IMR-90 (cell line): Measurements from ENCODE around the gene NR6A1. TPM values are rescaled to one million over a fixed set of nuclear protein-coding genes. Genes with fewer than 3 reads are reported as not detected.

Source experiments
- ATAC-seq: fragments of 200-7000 bp; cut with Tn5 transposase; 2 replicates; pipeline ENCODE4 v1.9.1; 2020; ENCODE audit warnings: low read depth, mild to moderate bottlenecking, moderate library complexity
- BruUV-seq: library from RNA; stranded (reverse); fragments of 400-500 nt; replicated peaks from 2 replicates; lab custom pipeline; 2021; lab: Mats Ljungman, UMichigan
- CTCF ChIA-PET: fragments of 300-600 bp; formaldehyde crosslinking; extraction: SDS; loops from one replicate; lab custom pipeline; 2021; ENCODE audit warnings: antibody characterized with exemption; lab: Yijun Ruan, JAX
- POLR2A ChIA-PET: fragments of 300-600 bp; sonication (Branson Sonifier 250); formaldehyde crosslinking; loops from one replicate; lab custom pipeline; 2022; ENCODE audit warnings: antibody characterized with exemption; ENCODE audit not compliant: unreplicated experiment; lab: Charles Lee
- DNase-seq: peaks from one replicate; pipeline ENCODE4 v3.0.0; 2013
- H2AFZ ChIP-seq: replicated peaks from 2 replicates; pipeline ENCODE3; 2013; ENCODE audit warnings: low read length, mild to moderate bottlenecking; ENCODE audit not compliant: poor library complexity
- H2AK5ac ChIP-seq: 2 replicates; pipeline ENCODE4 v1.6.1; 2013; ENCODE audit warnings: low read depth, low read length, inconsistent platforms
- H2AK9ac ChIP-seq: replicated peaks from 2 replicates; pipeline ENCODE3; 2013; ENCODE audit warnings: mild to moderate bottlenecking, low read depth, low read length, moderate library complexity; ENCODE audit not compliant: poor library complexity
- H2BK120ac ChIP-seq: 2 replicates; pipeline ENCODE4 v1.6.1; 2013; ENCODE audit warnings: low read depth, low read length, inconsistent platforms
- H2BK15ac ChIP-seq: 3 replicates; pipeline ENCODE4 v1.6.1; 2013; ENCODE audit warnings: low read depth, low read length, inconsistent platforms
- H2BK20ac ChIP-seq: 2 replicates; pipeline ENCODE4 v1.6.1; 2013; ENCODE audit warnings: low read depth, mild to moderate bottlenecking, inconsistent platforms, low read length, moderate library complexity
- H2BK5ac ChIP-seq: 2 replicates; pipeline ENCODE4 v1.6.1; 2013; ENCODE audit warnings: mild to moderate bottlenecking, low read depth, low read length, inconsistent platforms; ENCODE audit not compliant: poor library complexity, severe bottlenecking
- H3K14ac ChIP-seq: replicated peaks from 2 replicates; pipeline ENCODE4 v1.6.1; 2013; ENCODE audit warnings: low read depth, low read length, inconsistent platforms
- H3K18ac ChIP-seq: 2 replicates; pipeline ENCODE4 v1.6.1; 2013; ENCODE audit warnings: low read depth, low read length, control low read depth
- H3K23ac ChIP-seq: 2 replicates; pipeline ENCODE4 v1.6.1; 2013; ENCODE audit warnings: low read depth, low read length, inconsistent platforms
- H3K27ac ChIP-seq: 2 replicates; pipeline ENCODE4 v1.5.1; 2013; ENCODE audit warnings: mild to moderate bottlenecking, control low read depth, low read length; ENCODE audit not compliant: insufficient read depth
- H3K27me3 ChIP-seq: 2 replicates; pipeline ENCODE4 v1.6.1; 2013; ENCODE audit warnings: low read length; ENCODE audit not compliant: control insufficient read depth, insufficient read depth
- H3K36me3 ChIP-seq: 2 replicates; pipeline ENCODE4 v1.6.1; 2013; ENCODE audit warnings: low read length, mixed read lengths; ENCODE audit not compliant: control insufficient read depth, insufficient read depth
- H3K4ac ChIP-seq: 2 replicates; pipeline ENCODE4 v1.6.1; 2013; ENCODE audit warnings: low read depth, low read length, inconsistent platforms
- H3K4me1 ChIP-seq: 2 replicates; pipeline ENCODE4 v1.6.1; 2013; ENCODE audit warnings: low read length, mixed read lengths; ENCODE audit not compliant: control insufficient read depth, insufficient read depth
- H3K4me2 ChIP-seq: 2 replicates; pipeline ENCODE4 v1.6.1; 2013; ENCODE audit warnings: low read depth, mild to moderate bottlenecking, control low read depth, low read length, moderate library complexity
- H3K4me3 ChIP-seq: 2 replicates; pipeline ENCODE4 v1.5.1; 2013; ENCODE audit warnings: low read depth, mild to moderate bottlenecking, control low read depth, low read length, moderate library complexity; ENCODE audit not compliant: insufficient read depth
- H3K56ac ChIP-seq: 2 replicates; pipeline ENCODE4 v1.6.1; 2013; ENCODE audit warnings: low read length, inconsistent platforms; ENCODE audit not compliant: insufficient read depth; ENCODE audit errors: extremely low read depth
- H3K79me1 ChIP-seq, 2 experiments: 2 replicates each; pipeline ENCODE4 v1.6.1; 2013; ENCODE audit warnings: low read length in 2 of 2, inconsistent platforms in 1 of 2, low read depth in 1 of 2
- H3K9ac ChIP-seq: 2 replicates; pipeline ENCODE4 v1.6.1; 2013; ENCODE audit warnings: low read depth, low read length, control low read depth
- H3K9me1 ChIP-seq: 2 replicates; pipeline ENCODE4 v1.6.1; 2013; ENCODE audit warnings: low read length, inconsistent platforms; ENCODE audit not compliant: insufficient read depth
- H3K9me3 ChIP-seq: 2 replicates; pipeline ENCODE4 v1.6.1; 2013; ENCODE audit warnings: low read length; ENCODE audit not compliant: control insufficient read depth, insufficient read depth
- H4K20me1 ChIP-seq: 2 replicates; pipeline ENCODE4 v1.6.1; 2013; ENCODE audit warnings: low read length, inconsistent platforms; ENCODE audit not compliant: insufficient read depth
- H4K5ac ChIP-seq: 2 replicates; pipeline ENCODE4 v1.6.1; 2013; ENCODE audit warnings: mild to moderate bottlenecking, low read depth, low read length, control low read depth
- H4K8ac ChIP-seq, 2 experiments: 2 replicates each; pipeline ENCODE4 v1.6.1; 2013; ENCODE audit warnings: low read depth in 2 of 2, low read length in 2 of 2, control low read depth in 1 of 2, inconsistent platforms in 1 of 2
- H4K91ac ChIP-seq: 2 replicates; pipeline ENCODE4 v1.6.1; 2013; ENCODE audit warnings: low read depth, low read length, inconsistent platforms; ENCODE audit not compliant: insufficient read depth
- BHLHE40 ChIP-seq: fragments of 150-350 bp; IDR thresholded peaks from 2 replicates; pipeline ENCODE4 v1.6.1; 2016; ENCODE audit warnings: mild to moderate bottlenecking, low read depth, low read length
- CEBPB ChIP-seq: IDR thresholded peaks from 2 replicates; pipeline ENCODE4 v1.6.1; 2012; ENCODE audit warnings: low read depth, low read length, improper control_type of control experiment
- CHD1 ChIP-seq: IDR thresholded peaks from 2 replicates; pipeline ENCODE4 v1.6.1; 2012; ENCODE audit warnings: low read depth, low read length, improper control_type of control experiment
- FOS ChIP-seq: fragments of 150-350 bp; IDR thresholded peaks from 2 replicates; pipeline ENCODE4 v1.6.1; 2016; ENCODE audit warnings: low read depth, low read length
- MAZ ChIP-seq: IDR thresholded peaks from 2 replicates; pipeline ENCODE4 v1.6.1; 2012; ENCODE audit warnings: low read depth, mild to moderate bottlenecking, low read length, improper control_type of control experiment, moderate library complexity, borderline replicate concordance
- MXI1 ChIP-seq: IDR thresholded peaks from 2 replicates; pipeline ENCODE4 v1.6.1; 2012; ENCODE audit warnings: low read depth, mild to moderate bottlenecking, low read length, moderate library complexity, borderline replicate concordance
- POLR2A ChIP-seq: IDR thresholded peaks from 2 replicates; pipeline ENCODE4 v1.6.1; 2012; ENCODE audit warnings: mild to moderate bottlenecking, low read depth, low read length
- RCOR1 ChIP-seq: IDR thresholded peaks from 2 replicates; pipeline ENCODE4 v1.6.1; 2012; ENCODE audit warnings: mild to moderate bottlenecking, low read length, improper control_type of control experiment; ENCODE audit not compliant: insufficient replicate concordance
- RFX5 ChIP-seq: IDR thresholded peaks from 2 replicates; pipeline ENCODE4 v1.8.0; 2012; ENCODE audit warnings: low read depth, mild to moderate bottlenecking, low read length, moderate library complexity
- SMC3 ChIP-seq: fragments of 150-350 bp; IDR thresholded peaks from 2 replicates; pipeline ENCODE4 v1.6.1; 2016; ENCODE audit warnings: low read depth, mild to moderate bottlenecking, antibody characterized with exemption, low read length, moderate library complexity
- WGBS, 2 experiments: methylation state at CpG; one replicate each; pipeline versions ENCODE4 v1.1.5 to v1.1.7; 2013; ENCODE audit warnings: missing lambda C conversion rate in 2 of 2; ENCODE audit not compliant: insufficient read length in 1 of 2; ENCODE audit errors: extremely low coverage in 2 of 2; 5-methylcytosine and 5-hydroxymethylcytosine counted together
- dilution Hi-C: fragments of 300-500 bp; cut with HindIII; formaldehyde crosslinking; loops from one replicate; pipeline ENCODE4 v1.14.3; 2018; ENCODE audit warnings: low sequenced_read_pairs; ENCODE audit not compliant: unreplicated experiment
- in situ Hi-C: fragments of 300-500 bp; cut with MboI; formaldehyde crosslinking; loops from 3 replicates; pipeline ENCODE4 v1.14.3; 2019; ENCODE audit warnings: low sequenced_read_pairs, inconsistent platforms, mixed read lengths
- intact Hi-C: fragments of 100-400 bp; cut with micrococcal nuclease; formaldehyde crosslinking; loops from 2 replicates; pipeline ENCODE4 v1.10.0; 2022
- polyA plus RNA-seq, 3 experiments: library from polyadenylated mRNA; depleted of rRNA; stranded (reverse); fragments of >200 nt; gene quantifications; 2 replicates each; pipeline ENCODE4 v1.2.3, GENCODE V29; 2012; ENCODE audit warnings: low replicate concordance in 1 of 3
- total RNA-seq: library from RNA; depleted of rRNA; stranded (reverse); fragments of >200 nt; gene quantifications from 2 replicates; pipeline ENCODE4 v1.2.3, GENCODE V29; 2012
- TF ChIP-seq, protein P1 (sequence below): fragments of 150-350 bp; IDR thresholded peaks from 2 replicates; pipeline ENCODE4 v1.6.1; 2017; ENCODE audit warnings: mild to moderate bottlenecking, antibody characterized with exemption, low read length, low read depth

NR6A1 gene
- total and polyA plus RNA-seq, 2 of the 4 experiments (the other 2 are of a cell fraction) = 0.14 to 0.36 TPM

GRCh38 chr9:124658165-124659017 is 112.7 kb downstream of the NR6A1 start:
- no peaks in the 10 kb centered on the region for H3K27me3 ChIP-seq
- peak overlapping the region; percentile 59 to 91 for H4K8ac ChIP-seq
- H2BK15ac ChIP-seq = peak overlapping the region; percentile 46; the same call in 1 of the 3 replicates
- BruUV-seq = TSS peak; percentile 92
- H3K9ac ChIP-seq = peak overlapping the region; percentile 92
- ATAC-seq (peak; percentile 86), DNase-seq (peak; percentile 97)
- H2AK5ac ChIP-seq = peak overlapping the region; percentile 54; the same call in 1 of the 2 replicates
- H3K27ac ChIP-seq = peak overlapping the region; percentile 95
- POLR2A ChIA-PET = interaction anchor here (0.7 to 1.4 kb wide), 3 partner anchors 21 to 50 kb away, joined by 3 to 6 read pairs (median 4); no protein-coding TSS in a partner anchor
- peaks cover 5 to 36% of the 10 kb centered on the region in 2 experiments; a peak in 3 of 4 replicates for H3K79me1 ChIP-seq
- H3K9me3 ChIP-seq = no peaks in the 10 kb centered on the region
- H3K56ac ChIP-seq = peak overlapping the region; percentile 88
- peak overlapping the region; percentile 98 for H3K23ac ChIP-seq
- H3K36me3 ChIP-seq = no peaks in the 10 kb centered on the region
- peak overlapping the region; percentile 74 for H2BK120ac ChIP-seq
- no peak for TF ChIP-seq MXI1
- TF ChIP-seq, protein P1, sequence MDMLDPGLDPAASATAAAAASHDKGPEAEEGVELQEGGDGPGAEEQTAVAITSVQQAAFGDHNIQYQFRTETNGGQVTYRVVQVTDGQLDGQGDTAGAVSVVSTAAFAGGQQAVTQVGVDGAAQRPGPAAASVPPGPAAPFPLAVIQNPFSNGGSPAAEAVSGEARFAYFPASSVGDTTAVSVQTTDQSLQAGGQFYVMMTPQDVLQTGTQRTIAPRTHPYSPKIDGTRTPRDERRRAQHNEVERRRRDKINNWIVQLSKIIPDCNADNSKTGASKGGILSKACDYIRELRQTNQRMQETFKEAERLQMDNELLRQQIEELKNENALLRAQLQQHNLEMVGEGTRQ = peak; percentile 90
- peak; percentile 83 for TF ChIP-seq CEBPB
- TF ChIP-seq RFX5 = no peak
- peak; percentile 22; the same call in 1 of the 2 replicates for TF ChIP-seq MAZ
- TF ChIP-seq POLR2A = peak; percentile 99
- TF ChIP-seq FOS = no peak; the same call in 1 of the 2 replicates
- TF ChIP-seq BHLHE40 = peak; percentile 5; the same call in 1 of the 2 replicates
- TF ChIP-seq RCOR1 = no peak
- TF ChIP-seq SMC3 = no peak
- no peak for TF ChIP-seq CHD1
- H2AK9ac ChIP-seq = peak overlapping the region; percentile 35
- CTCF ChIA-PET = interaction anchor here (0.7 to 2.8 kb wide), 6 partner anchors 21 to 735 kb away, joined by 3 to 8 read pairs (median 4); no protein-coding TSS in a partner anchor
- H4K91ac ChIP-seq = peak overlapping the region; percentile 93
- H2AFZ ChIP-seq = peak overlapping the region; percentile 63
- H3K18ac ChIP-seq = peak overlapping the region; percentile 55; the same call in 1 of the 2 replicates
- H3K4me3 ChIP-seq = peak overlapping the region; percentile 57
- peak overlapping the region; percentile 71; the same call in 1 of the 2 replicates for H2BK20ac ChIP-seq
- H2BK5ac ChIP-seq = peak overlapping the region; percentile 96
- peak overlapping the region; percentile 98 for H3K14ac ChIP-seq
- H4K5ac ChIP-seq = peak overlapping the region; percentile 60
- in situ Hi-C loops = no loop called here
- H3K4me1 ChIP-seq = peaks cover 11% of the 10 kb centered on the region
- WGBS, 2 experiments = no CpG with 5 or more reads among the region's 14 CpGs
- dilution Hi-C loops = no loop called here
- peak overlapping the region; percentile 66 for H3K4me2 ChIP-seq
- peaks cover 3% of the 10 kb centered on the region; the same call in 1 of the 2 replicates for H3K9me1 ChIP-seq
- H4K20me1 ChIP-seq = no peaks in the 10 kb centered on the region
- intact Hi-C loops = loop anchor here (1.0 to 5.0 kb wide), 4 partner anchors 38 to 106 kb away; no protein-coding TSS in a partner anchor
- H3K4ac ChIP-seq = peak overlapping the region; percentile 92
